ENCODE data around the gene MTFR2.
A peak's percentile ranks its signal among the peaks of the same experiment; 100 is the strongest.

Gene MTFR2

GRCh38 chr6:136282906-136283305, 32.8 kb upstream of the MTFR2 start:
- TF ChIP-seq Cebpa-rat (IDR thresholded peaks at IDR 0.05) = no peak
- Histone ChIP-seq H3K4me3 (no peak overlapping the region), H3K27me3 (no peaks in the 10 kb centered on the region), H3K36me3 (peaks cover 45 to 83% (median 62%) of the 10 kb centered on the region in 11 experiments), H3K4me1 (peaks cover 37 to 70% (median 54%) of the 10 kb centered on the region in 10 experiments), H3K9ac (no peak overlapping the region), H3K27ac (no peak overlapping the region), H3K9me3 (replicated peaks in 1 of 11) (no peaks in the 10 kb centered on the region), H3K4me2 (peak overlapping the region in 8 of 11 experiments; percentile 23 to 71 (median 31); a peak in 17 of 22 replicates), H4K20me1 (peaks cover 94 to 100% (median 100%) of the 10 kb centered on the region in 11 experiments)

- H3K27ac ChIP-seq = no peak overlapping the region
- peaks cover 9 to 42% (median 26%) of the 10 kb centered on the region in 10 experiments for H3K4me1 ChIP-seq
- peaks cover 85 to 99% (median 96%) of the 10 kb centered on the region in 11 experiments for H4K20me1 ChIP-seq
- H3K9me3 ChIP-seq (replicated peaks in 1 of 11) = no peaks in the 10 kb centered on the region
- peaks cover 64 to 82% (median 72%) of the 10 kb centered on the region in 11 experiments for H3K36me3 ChIP-seq
- no peaks in the 10 kb centered on the region for H3K27me3 ChIP-seq
- no peak overlapping the region for H3K9ac ChIP-seq
- no peak overlapping the region for H3K4me3 ChIP-seq
- TF ChIP-seq Cebpa-rat (IDR thresholded peaks at IDR 0.05) = no peak
- H3K4me2 ChIP-seq = no peak overlapping the region
Observed at GRCh38 chr6:136280032-136280609, 30.0 kb upstream of the MTFR2 start.

- Histone ChIP-seq H3K9ac (no peak overlapping the region), H3K27ac (no peak overlapping the region), H4K20me1 (peaks cover 48 to 98% (median 93%) of the 10 kb centered on the region in 11 experiments), H3K27me3 (no peaks in the 10 kb centered on the region), H3K36me3 (peaks cover 89 to 99% (median 94%) of the 10 kb centered on the region in 11 experiments), H3K4me1 (no peaks in the 10 kb centered on the region), H3K9me3 (replicated peaks in 1 of 11) (no peaks in the 10 kb centered on the region), H3K4me3 (no peak overlapping the region), H3K4me2 (no peak overlapping the region)
- no peak for TF ChIP-seq Cebpa-rat (IDR thresholded peaks at IDR 0.05)
Observed at GRCh38 chr6:136274062-136274461, 24.0 kb upstream of the MTFR2 start.

- H3K4me2 ChIP-seq = no peak overlapping the region
- peaks cover 97 to 100% (median 100%) of the 10 kb centered on the region in 11 experiments for H3K36me3 ChIP-seq
- TF ChIP-seq Cebpa-rat (IDR thresholded peaks at IDR 0.05) = no peak
- H3K4me1 ChIP-seq = no peaks in the 10 kb centered on the region
- no peak overlapping the region for H3K4me3 ChIP-seq
- H3K9me3 ChIP-seq (replicated peaks in 1 of 11) = no peaks in the 10 kb centered on the region
- H3K27me3 ChIP-seq = no peaks in the 10 kb centered on the region
- H3K9ac ChIP-seq = no peak overlapping the region
- H4K20me1 ChIP-seq = peaks cover 56 to 100% (median 96%) of the 10 kb centered on the region in 11 experiments
- no peak overlapping the region for H3K27ac ChIP-seq
Observed at GRCh38 chr6:136265101-136265500, 15.0 kb upstream of the MTFR2 start.

- H3K4me3 ChIP-seq = no peak overlapping the region
- H3K4me1 ChIP-seq = no peaks in the 10 kb centered on the region
- peaks cover 57 to 100% (median 97%) of the 10 kb centered on the region in 11 experiments for H4K20me1 ChIP-seq
- H3K4me2 ChIP-seq = no peak overlapping the region
- no peak overlapping the region for H3K27ac ChIP-seq
- no peaks in the 10 kb centered on the region for H3K27me3 ChIP-seq
- no peak for TF ChIP-seq Cebpa-rat (IDR thresholded peaks at IDR 0.05)
- no peak overlapping the region for H3K9ac ChIP-seq
- peaks cover 97 to 100% (median 100%) of the 10 kb centered on the region in 11 experiments for H3K36me3 ChIP-seq
- H3K9me3 ChIP-seq (replicated peaks in 1 of 11) = no peaks in the 10 kb centered on the region
Observed at GRCh38 chr6:136262940-136263339, 12.8 kb upstream of the MTFR2 start.

- no peaks in the 10 kb centered on the region for H3K27me3 ChIP-seq
- TF ChIP-seq Cebpa-rat (IDR thresholded peaks at IDR 0.05) = no peak
Observed at GRCh38 chr6:136254851-136255466, 4.8 kb upstream of the MTFR2 start.

GRCh38 chr6:136253734-136254133, 3.6 kb upstream of the MTFR2 start:
- TF ChIP-seq Cebpa-rat (IDR thresholded peaks at IDR 0.05) = no peak

More at GRCh38 chr6:136254851-136255466, 4.8 kb upstream of the MTFR2 start:
- no peak overlapping the region for H3K9ac ChIP-seq
- no peak overlapping the region for H3K4me3 ChIP-seq
- H3K36me3 ChIP-seq = peaks cover 37 to 58% (median 43%) of the 10 kb centered on the region in 11 experiments
- peaks cover 0 to 23% (median 11%) of the 10 kb centered on the region in 10 experiments; a peak in 17 of 20 replicates for H3K4me1 ChIP-seq
- no peak overlapping the region for H3K27ac ChIP-seq
- no peak overlapping the region for H3K4me2 ChIP-seq
- H4K20me1 ChIP-seq = peaks cover 8 to 66% (median 44%) of the 10 kb centered on the region in 11 experiments; a peak in 18 of 22 replicates
- no peaks in the 10 kb centered on the region for H3K9me3 ChIP-seq (replicated peaks in 1 of 11)

GRCh38 chr6:136252441-136252840, 2.3 kb upstream of the MTFR2 start:
- Histone ChIP-seq H3K27ac (no peak overlapping the region), H3K4me2 (no peak overlapping the region), H4K20me1 (peaks cover 3 to 41% (median 20%) of the 10 kb centered on the region in 11 experiments; a peak in 14 of 22 replicates), H3K4me3 (no peak overlapping the region), H3K27me3 (no peaks in the 10 kb centered on the region), H3K4me1 (peaks cover 8 to 33% (median 22%) of the 10 kb centered on the region in 10 experiments), H3K9ac (no peak overlapping the region), H3K36me3 (peaks cover 17 to 47% (median 28%) of the 10 kb centered on the region in 11 experiments; a peak in 20 of 22 replicates), H3K9me3 (replicated peaks in 1 of 11) (peaks cover 0 to 10% (median 3%) of the 10 kb centered on the region in 11 experiments; a peak in 7 of 22 replicates)
- no peak for TF ChIP-seq Cebpa-rat (IDR thresholded peaks at IDR 0.05)

More at GRCh38 chr6:136253734-136254133, 3.6 kb upstream of the MTFR2 start:
- H4K20me1 ChIP-seq = peaks cover 7 to 54% (median 33%) of the 10 kb centered on the region in 11 experiments; a peak in 17 of 22 replicates
- no peaks in the 10 kb centered on the region for H3K27me3 ChIP-seq
- no peak overlapping the region for H3K27ac ChIP-seq
- no peak overlapping the region for H3K9ac ChIP-seq
- no peak overlapping the region for H3K4me2 ChIP-seq
- peaks cover 24 to 47% (median 31%) of the 10 kb centered on the region in 11 experiments for H3K36me3 ChIP-seq
- peaks cover 0 to 3% (median 0%) of the 10 kb centered on the region in 11 experiments; a peak in 2 of 22 replicates for H3K9me3 ChIP-seq (replicated peaks in 1 of 11)
- peaks cover 8 to 32% (median 21%) of the 10 kb centered on the region in 10 experiments for H3K4me1 ChIP-seq
- H3K4me3 ChIP-seq = no peak overlapping the region

GRCh38 chr6:136251394-136251793, 1.3 kb upstream of the MTFR2 start:
- peaks cover 0 to 10% (median 3%) of the 10 kb centered on the region in 11 experiments; a peak in 7 of 22 replicates for H3K9me3 ChIP-seq (replicated peaks in 1 of 11)
- H3K4me3 ChIP-seq = peak overlapping the region in 7 of 10 experiments; percentile 71 to 93 (median 81); a peak in 7 of 20 replicates
- peaks cover 0 to 32% (median 19%) of the 10 kb centered on the region in 11 experiments; a peak in 13 of 22 replicates for H4K20me1 ChIP-seq
- peaks cover 8 to 33% (median 22%) of the 10 kb centered on the region in 10 experiments for H3K4me1 ChIP-seq
- no peak for TF ChIP-seq Cebpa-rat (IDR thresholded peaks at IDR 0.05)
- H3K4me2 ChIP-seq = peak overlapping the region; percentile 78 to 92 (median 88)
- no peaks in the 10 kb centered on the region for H3K27me3 ChIP-seq
- H3K27ac ChIP-seq = no peak overlapping the region
- H3K9ac ChIP-seq = no peak overlapping the region
- H3K36me3 ChIP-seq = peaks cover 8 to 47% (median 27%) of the 10 kb centered on the region in 11 experiments; a peak in 19 of 22 replicates

Measured in BLaER1 treated with 17β-estradiol and CSF1 and Interleukin-3, amounts not matched to agents 10 nM and 100 nM (cell line).